ENCODE data around the gene RAPGEF5.

- TF ChIP-seq CTCF (IDR thresholded peaks at IDR 0.05) (no peak), ZFX (IDR thresholded peaks at IDR 0.05; ENCODE audit: borderline replicate concordance) (no peak)
Observed at GRCh38 chr7:22147868-22148267, 209.1 kb downstream of the RAPGEF5 start.

All from 22Rv1 (cell line).